ENCODE data around the gene IL21R. TPM values are rescaled to one million over a fixed set of nuclear protein-coding genes. Genes with fewer than 3 reads are reported as not detected.
"Not testable (repeated sequence)": the region's sequence is repeated elsewhere in the genome, so short reads cannot be mapped to it uniquely, and the experiment has no call there.

Gene IL21R
- total RNA-seq, 1 donor from 2014 or later: 167 TPM

DNA sequence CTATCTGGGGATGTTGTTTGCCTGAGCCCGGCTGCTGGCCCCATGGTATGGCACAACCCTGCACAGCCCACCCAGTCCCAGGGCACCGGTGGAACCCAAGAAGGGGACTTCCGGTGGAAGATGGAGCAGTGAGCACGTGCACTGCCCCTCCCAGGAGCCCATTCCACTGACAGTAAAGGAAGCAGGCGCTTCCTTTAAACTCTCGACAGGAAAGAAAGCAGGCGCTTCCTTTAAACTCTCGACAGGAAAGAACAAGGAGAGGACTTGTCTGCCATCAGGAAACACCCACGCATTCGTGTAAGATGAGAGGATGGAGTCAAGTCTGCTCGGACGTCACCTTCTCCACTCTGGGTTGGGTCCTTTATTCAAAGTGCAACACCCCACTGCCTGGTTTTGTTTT, 53.7 kb downstream of the IL21R start:
- ATAC-seq (ENCODE audit: low read depth): no peak
- no peak for DNase-seq
- Mint-ChIP-seq H3K27me3 (no peaks in the 10 kb centered on the region), H3K4me1 (peaks cover 65% of the 10 kb centered on the region), H3K4me3 (peak overlapping the region; percentile 29), H3K36me3 (ENCODE audit: low read depth) (peaks cover 22% of the 10 kb centered on the region), H3K9me3 (no peaks in the 10 kb centered on the region), H3K27ac (peak overlapping the region; percentile 65)
- ChIA-PET CTCF (interaction anchor here (0.7 to 1.1 kb wide), 6 partner anchors 9 to 303 kb away, joined by 3 to 4 read pairs (median 3); no protein-coding TSS in a partner anchor), POLR2A (interaction anchor here (0.7 to 15.9 kb wide), 7 partner anchors 29 to 221 kb away, joined by 3 to 464 read pairs (median 5); partner anchors contain the start of gene IL21R)
- intact Hi-C loops (cut with micrococcal nuclease): no loop called here
- TF ChIP-seq, protein P1, sequence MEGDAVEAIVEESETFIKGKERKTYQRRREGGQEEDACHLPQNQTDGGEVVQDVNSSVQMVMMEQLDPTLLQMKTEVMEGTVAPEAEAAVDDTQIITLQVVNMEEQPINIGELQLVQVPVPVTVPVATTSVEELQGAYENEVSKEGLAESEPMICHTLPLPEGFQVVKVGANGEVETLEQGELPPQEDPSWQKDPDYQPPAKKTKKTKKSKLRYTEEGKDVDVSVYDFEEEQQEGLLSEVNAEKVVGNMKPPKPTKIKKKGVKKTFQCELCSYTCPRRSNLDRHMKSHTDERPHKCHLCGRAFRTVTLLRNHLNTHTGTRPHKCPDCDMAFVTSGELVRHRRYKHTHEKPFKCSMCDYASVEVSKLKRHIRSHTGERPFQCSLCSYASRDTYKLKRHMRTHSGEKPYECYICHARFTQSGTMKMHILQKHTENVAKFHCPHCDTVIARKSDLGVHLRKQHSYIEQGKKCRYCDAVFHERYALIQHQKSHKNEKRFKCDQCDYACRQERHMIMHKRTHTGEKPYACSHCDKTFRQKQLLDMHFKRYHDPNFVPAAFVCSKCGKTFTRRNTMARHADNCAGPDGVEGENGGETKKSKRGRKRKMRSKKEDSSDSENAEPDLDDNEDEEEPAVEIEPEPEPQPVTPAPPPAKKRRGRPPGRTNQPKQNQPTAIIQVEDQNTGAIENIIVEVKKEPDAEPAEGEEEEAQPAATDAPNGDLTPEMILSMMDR (IDR thresholded peaks at IDR 0.05): no peak

DNA sequence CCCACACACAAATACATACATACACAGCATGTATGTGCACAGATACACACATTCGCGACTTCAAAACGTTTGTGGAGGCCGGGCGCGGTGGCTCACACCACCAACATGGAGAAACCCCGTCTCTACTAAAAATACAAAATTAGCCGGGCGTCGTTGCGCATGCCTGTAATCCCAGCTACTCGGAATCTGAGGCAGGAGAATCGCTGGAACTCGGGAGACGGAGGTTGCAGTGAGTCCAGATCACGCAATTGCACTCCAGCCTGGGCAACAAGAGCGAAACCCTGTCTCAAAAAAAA, 55.6 kb downstream of the IL21R start:
- POLR2A ChIA-PET: interaction anchor here (15.9 kb wide), 1 partner anchor 56 kb away, joined by 464 read pairs; the partner anchor contains the start of gene IL21R
- not testable (repeated sequence) for H3K27ac Mint-ChIP-seq

DNA sequence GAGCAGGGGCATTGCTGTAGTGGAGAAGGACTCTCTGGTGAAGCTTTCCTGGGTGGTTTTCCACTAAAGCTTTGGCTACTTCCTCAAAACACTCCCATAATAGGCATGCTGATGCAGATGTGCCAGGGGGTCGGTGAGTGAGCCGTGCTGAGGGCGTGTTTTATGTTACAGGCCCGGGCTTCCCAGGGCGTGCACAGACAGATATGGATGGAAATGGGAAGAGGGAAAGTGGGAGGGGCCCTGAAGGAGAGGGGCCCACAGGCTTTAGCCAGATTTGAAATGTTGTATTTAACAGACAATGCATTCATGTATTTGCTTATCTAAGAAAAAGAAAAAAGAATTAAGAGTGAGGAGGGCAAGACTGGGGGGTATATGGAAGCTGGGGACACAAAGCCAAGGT, 56.3 kb downstream of the IL21R start:
- TF ChIP-seq, protein P1 (IDR thresholded peaks at IDR 0.05): no peak
- Mint-ChIP-seq H3K4me1 (peaks cover 39% of the 10 kb centered on the region), H3K36me3 (ENCODE audit: low read depth) (peaks cover 37% of the 10 kb centered on the region), H3K9me3 (no peaks in the 10 kb centered on the region), H3K27me3 (no peaks in the 10 kb centered on the region), H3K27ac (no peak overlapping the region), H3K4me3 (no peak overlapping the region)
- ATAC-seq (ENCODE audit: low read depth) (no peak), DNase-seq (no peak)
- intact Hi-C loops (cut with micrococcal nuclease): loop anchor here (1.0 kb wide), 1 partner anchor 349 kb away; no protein-coding TSS in a partner anchor
- POLR2A ChIA-PET: interaction anchor here (15.9 kb wide), 1 partner anchor 56 kb away, joined by 464 read pairs; the partner anchor contains the start of gene IL21R
- CTCF ChIA-PET: interaction anchor here (0.7 to 1.2 kb wide), 5 partner anchors 90 to 305 kb away, joined by 3 to 4 read pairs (median 3); no protein-coding TSS in a partner anchor

More for the DNA sequence above, 55.6 kb downstream of the IL21R start:
- Mint-ChIP-seq H3K36me3 (ENCODE audit: low read depth) (peaks cover 31% of the 10 kb centered on the region), H3K4me1 (peaks cover 46% of the 10 kb centered on the region)
- H3K4me3 Mint-ChIP-seq; ATAC-seq (ENCODE audit: low read depth); DNase-seq; H3K9me3 Mint-ChIP-seq; H3K27me3 Mint-ChIP-seq: not testable (repeated sequence)
- intact Hi-C loops (cut with micrococcal nuclease): loop anchor here (1.0 kb wide), 5 partner anchors 89 to 344 kb away; no protein-coding TSS in a partner anchor
- CTCF ChIA-PET: interaction anchor here (0.7 to 1.2 kb wide), 2 partner anchors 116 to 305 kb away, joined by 3 read pairs; no protein-coding TSS in a partner anchor

DNA sequence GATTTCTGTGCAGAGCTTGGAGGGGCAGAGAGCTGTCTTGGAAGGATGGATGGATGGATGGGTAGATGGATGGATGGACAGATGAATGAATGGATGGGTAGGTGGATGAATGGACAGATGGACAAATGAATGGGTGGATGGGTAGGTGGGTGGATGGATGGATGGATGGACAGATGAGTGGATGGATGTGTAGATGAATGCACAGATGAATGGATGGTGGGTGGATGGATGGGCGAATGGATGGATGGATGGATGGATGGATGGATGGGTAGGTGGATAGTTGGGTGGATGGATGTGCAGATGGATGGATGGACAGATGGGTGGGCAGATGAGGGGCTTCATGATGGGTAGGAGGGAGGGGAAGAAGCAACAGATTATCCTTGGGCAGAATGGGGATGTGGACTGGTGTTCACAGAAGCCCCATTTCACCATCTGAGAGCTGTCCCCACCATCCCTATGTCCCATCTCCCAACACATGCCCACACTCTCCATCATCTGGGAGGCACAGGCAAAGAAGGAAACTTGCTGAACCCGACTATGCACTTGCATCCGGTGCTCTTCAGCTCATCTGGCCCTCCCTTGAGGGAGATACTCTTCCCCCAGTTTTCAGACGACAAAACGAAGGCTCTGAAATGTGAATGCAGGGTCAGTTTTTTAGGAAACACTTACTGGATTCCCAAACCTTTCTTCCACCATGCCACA, 57.2 kb downstream of the IL21R start:
- ChIA-PET CTCF (interaction anchor here (1.0 to 1.3 kb wide), 4 partner anchors 224 to 306 kb away, joined by 3 to 4 read pairs (median 3); no protein-coding TSS in a partner anchor), POLR2A (interaction anchor here (0.6 kb wide), 1 partner anchor 92 kb away, joined by 3 read pairs; no protein-coding TSS in a partner anchor)
- ATAC-seq (ENCODE audit: low read depth) (no peak), DNase-seq (no peak)
- no peaks in the 10 kb centered on the region for H3K9me3 Mint-ChIP-seq
- intact Hi-C loops (cut with micrococcal nuclease): loop anchor here (1.0 kb wide), 1 partner anchor 350 kb away; no protein-coding TSS in a partner anchor
- no peak overlapping the region for H3K27ac Mint-ChIP-seq
- H3K36me3 Mint-ChIP-seq (ENCODE audit: low read depth): peaks cover 45% of the 10 kb centered on the region
- H3K27me3 Mint-ChIP-seq: no peaks in the 10 kb centered on the region
- TF ChIP-seq, protein P1 (IDR thresholded peaks at IDR 0.05): no peak
- no peak overlapping the region for H3K4me3 Mint-ChIP-seq
- peaks cover 31% of the 10 kb centered on the region for H3K4me1 Mint-ChIP-seq

DNA sequence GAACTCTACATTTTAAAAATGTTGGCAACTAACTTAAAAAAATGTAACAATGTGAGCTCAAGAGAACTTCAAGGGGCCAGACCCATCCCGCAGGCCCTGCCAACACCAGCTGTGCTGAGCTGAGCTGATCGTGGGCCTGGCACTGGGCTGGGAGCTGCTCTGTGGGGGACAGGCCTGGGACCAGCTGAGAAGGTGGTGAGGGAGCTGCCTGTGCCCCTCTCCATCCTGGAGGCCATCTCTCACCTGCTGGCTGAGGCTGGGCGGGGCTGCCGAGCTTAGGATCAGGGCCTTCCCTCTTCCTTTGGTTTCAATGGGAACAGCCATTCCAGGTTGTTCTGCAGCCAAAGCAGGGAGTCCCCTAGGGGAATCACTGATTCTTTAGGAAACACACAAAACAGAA, 58.2 kb downstream of the IL21R start:
- DNase-seq (no peak), ATAC-seq (ENCODE audit: low read depth) (no peak)
- Mint-ChIP-seq H3K9me3 (no peaks in the 10 kb centered on the region), H3K36me3 (ENCODE audit: low read depth) (peaks cover 51% of the 10 kb centered on the region), H3K27me3 (no peaks in the 10 kb centered on the region), H3K27ac (no peak overlapping the region), H3K4me1 (peaks cover 22% of the 10 kb centered on the region), H3K4me3 (no peak overlapping the region)
- TF ChIP-seq, protein P1 (IDR thresholded peaks at IDR 0.05): no peak
- ChIA-PET CTCF (interaction anchor here (0.7 to 1.3 kb wide), 3 partner anchors 213 to 231 kb away, joined by 3 read pairs; no protein-coding TSS in a partner anchor), POLR2A (interaction anchor here (0.8 kb wide), 1 partner anchor 92 kb away, joined by 3 read pairs; no protein-coding TSS in a partner anchor)
- intact Hi-C loops (cut with micrococcal nuclease): no loop called here
